UCSD-AML1 (cell line): ENCODE results near the gene TOM1L2.

Source experiments
- DNase-seq: peaks from one replicate; lab custom pipeline; 2025; ENCODE audit not compliant: unreplicated experiment; lab: John Stamatoyannopoulos, UW

Gene TOM1L2

GRCh38 chr17:17877529-17878358, 94.5 kb downstream of the TOM1L2 start:
- no peak for DNase-seq

- no peak for DNase-seq
Measured at GRCh38 chr17:17876959-17877528, 95.2 kb downstream of the TOM1L2 start.

GRCh38 chr17:17874478-17874877, 97.7 kb downstream of the TOM1L2 start:
- DNase-seq, result no peak

GRCh38 chr17:17873450-17873991, 98.7 kb downstream of the TOM1L2 start:
- DNase-seq, result no peak

GRCh38 chr17:17872547-17873345, 99.5 kb downstream of the TOM1L2 start:
- no peak for DNase-seq

GRCh38 chr17:17871913-17872312, 100.3 kb downstream of the TOM1L2 start:
- no peak for DNase-seq

GRCh38 chr17:17870247-17870646, 102.0 kb downstream of the TOM1L2 start:
- DNase-seq, result no peak

- DNase-seq, result no peak
Measured at GRCh38 chr17:17868641-17869522, 103.3 kb downstream of the TOM1L2 start.

GRCh38 chr17:17866897-17867296, 105.3 kb downstream of the TOM1L2 start:
- DNase-seq, result no peak

GRCh38 chr17:17866425-17866824, 105.8 kb downstream of the TOM1L2 start:
- DNase-seq, result no peak

- DNase-seq, result no peak
Measured at GRCh38 chr17:17865035-17865434, 107.2 kb downstream of the TOM1L2 start.

- no peak for DNase-seq
Measured at GRCh38 chr17:17860766-17861107, 111.5 kb downstream of the TOM1L2 start.

- DNase-seq, result peak; percentile 63
Measured at GRCh38 chr17:17859909-17860765, 112.1 kb downstream of the TOM1L2 start.

- no peak for DNase-seq
Measured at GRCh38 chr17:17857496-17857895, 114.7 kb downstream of the TOM1L2 start.

- no peak for DNase-seq
Measured at GRCh38 chr17:17856386-17856785, 115.8 kb downstream of the TOM1L2 start.

GRCh38 chr17:17855976-17856375, 116.2 kb downstream of the TOM1L2 start:
- no peak for DNase-seq

GRCh38 chr17:17853811-17854447, 118.3 kb downstream of the TOM1L2 start:
- DNase-seq, result no peak

GRCh38 chr17:17852930-17853329, 119.3 kb downstream of the TOM1L2 start:
- DNase-seq, result no peak
